Activated CD8-positive, alpha-beta memory T cell treated with anti-CD3 and anti-CD28 coated beads for 24 hours (primary cell): ENCODE results near the gene DDR2.
"Not testable (repeated sequence)": the region's sequence is repeated elsewhere in the genome, so short reads cannot be mapped to it uniquely, and the experiment has no call there.

Experiments
- DNase-seq: peaks from one replicate; pipeline ENCODE4 v3.0.0-alpha.2; 2020

DDR2 gene

GRCh38 chr1:162632217-162632666 is at the start of gene DDR2:
DDR2 (plus strand) TSS chr1:162632464; CDS start chr1:162719064, 86,600 bp downstream.
- no peak for DNase-seq

- not testable (repeated sequence) for DNase-seq
These were observed 49.4 kb upstream of the DDR2 start for GRCh38 chr1:162582901-162583300.

GRCh38 chr1:162585101-162585500 is 47.2 kb upstream of the DDR2 start:
- not testable (repeated sequence) for DNase-seq

- DNase-seq: no peak
These were observed 44.9 kb upstream of the DDR2 start for GRCh38 chr1:162587347-162587746.

- no peak for DNase-seq
These were observed 44.5 kb upstream of the DDR2 start for GRCh38 chr1:162587761-162588260.

GRCh38 chr1:162590101-162590500 is 42.2 kb upstream of the DDR2 start:
- DNase-seq: no peak

- DNase-seq: no peak
These were observed 41.6 kb upstream of the DDR2 start for GRCh38 chr1:162590686-162591085.

- DNase-seq: no peak
These were observed 35.6 kb upstream of the DDR2 start for GRCh38 chr1:162596514-162597170.

GRCh38 chr1:162599451-162599850 is 32.8 kb upstream of the DDR2 start:
- DNase-seq: no peak

- DNase-seq: not testable (repeated sequence)
These were observed 29.1 kb upstream of the DDR2 start for GRCh38 chr1:162603117-162603516.

GRCh38 chr1:162605225-162605927 is 26.9 kb upstream of the DDR2 start:
- no peak for DNase-seq

GRCh38 chr1:162609306-162609705 is 23.0 kb upstream of the DDR2 start:
- DNase-seq: no peak

- DNase-seq: no peak
These were observed 19.5 kb upstream of the DDR2 start for GRCh38 chr1:162612606-162613400.

GRCh38 chr1:162616848-162617247 is 15.4 kb upstream of the DDR2 start:
- no peak for DNase-seq

GRCh38 chr1:162617513-162617912 is 14.8 kb upstream of the DDR2 start:
- no peak for DNase-seq

GRCh38 chr1:162619076-162619475 is 13.2 kb upstream of the DDR2 start:
- no peak for DNase-seq

GRCh38 chr1:162621256-162621655 is 11.0 kb upstream of the DDR2 start:
- DNase-seq: no peak

- no peak for DNase-seq
These were observed 6.6 kb upstream of the DDR2 start for GRCh38 chr1:162625679-162626078.

GRCh38 chr1:162626094-162626493 is 6.2 kb upstream of the DDR2 start:
- DNase-seq: no peak

- no peak for DNase-seq
These were observed 5.5 kb upstream of the DDR2 start for GRCh38 chr1:162626761-162627160.

GRCh38 chr1:162627662-162628296 is 4.5 kb upstream of the DDR2 start:
- DNase-seq: no peak

- no peak for DNase-seq
These were observed 3.1 kb upstream of the DDR2 start for GRCh38 chr1:162629077-162629627.

- DNase-seq: no peak
These were observed 2.6 kb upstream of the DDR2 start for GRCh38 chr1:162629651-162630050.
